Neural progenitor cell (in vitro differentiated cells): ENCODE results near the gene NGFR. TPM values are rescaled to one million over a fixed set of nuclear protein-coding genes. Genes with fewer than 3 reads are reported as not detected.

Source experiments
- DNase-seq: peaks from one replicate; pipeline ENCODE4 v3.0.0-alpha.2; 2016; ENCODE audit warnings: low spot score
- H2AFZ ChIP-seq: fragments of 200-600 bp; sonication (generic); replicated peaks from 2 replicates; pipeline ENCODE4 v1.6.1; 2016; ENCODE audit warnings: antibody characterized with exemption
- H3F3A ChIP-seq: fragments of 200-600 bp; sonication (generic); 2 replicates; pipeline ENCODE4 v1.6.1; 2016; ENCODE audit warnings: antibody characterized with exemption, low read depth
- H3K27ac ChIP-seq: fragments of 200-600 bp; sonication (generic); 2 replicates; pipeline ENCODE4 v1.5.1; 2016; ENCODE audit warnings: mild to moderate bottlenecking
- H3K27me3 ChIP-seq: fragments of 200-600 bp; sonication (generic); 2 replicates; pipeline ENCODE4 v1.6.1; 2016; ENCODE audit warnings: mild to moderate bottlenecking, moderate library complexity
- H3K36me3 ChIP-seq: fragments of 200-600 bp; sonication (generic); 2 replicates; pipeline ENCODE4 v1.5.1; 2016
- H3K4me1 ChIP-seq: fragments of 200-600 bp; sonication (generic); 2 replicates; pipeline ENCODE4 v1.6.1; 2016; ENCODE audit warnings: mixed run types
- H3K4me2 ChIP-seq: fragments of 200-600 bp; sonication (generic); 2 replicates; pipeline ENCODE4 v1.6.1; 2016
- H3K4me3 ChIP-seq: fragments of 200-600 bp; sonication (generic); 2 replicates; pipeline ENCODE4 v1.5.1; 2016
- H3K79me2 ChIP-seq: fragments of 200-600 bp; sonication (generic); 2 replicates; pipeline ENCODE4 v1.6.1; 2016; ENCODE audit warnings: low read depth
- H3K9ac ChIP-seq: fragments of 200-600 bp; sonication (generic); 2 replicates; pipeline ENCODE4 v1.6.1; 2016
- H3K9me3 ChIP-seq: fragments of 200-600 bp; sonication (generic); 2 replicates; pipeline ENCODE4 v1.5.1; 2016; ENCODE audit warnings: low read depth
- H4K20me1 ChIP-seq: fragments of 200-600 bp; sonication (generic); 2 replicates; pipeline ENCODE4 v1.6.1; 2016; ENCODE audit warnings: low read depth
- H3K27ac Mint-ChIP-seq: 3 replicates; pipeline ENCODE4 v1.8.0; 2021; ENCODE audit warnings: mixed read lengths
- H3K27me3 Mint-ChIP-seq: 2 replicates; pipeline ENCODE4 v1.8.0; 2022; ENCODE audit warnings: low read depth, mild to moderate bottlenecking, inconsistent platforms, moderate library complexity, mixed read lengths; ENCODE audit not compliant: insufficient read depth
- H3K36me3 Mint-ChIP-seq: 3 replicates; pipeline ENCODE4 v1.8.0; 2021; ENCODE audit warnings: mixed read lengths
- H3K4me1 Mint-ChIP-seq: 3 replicates; pipeline ENCODE4 v1.8.0; 2021; ENCODE audit warnings: mixed read lengths
- H3K4me3 Mint-ChIP-seq: 3 replicates; pipeline ENCODE4 v1.8.0; 2021; ENCODE audit warnings: mild to moderate bottlenecking, moderate library complexity, mixed read lengths
- H3K9me3 Mint-ChIP-seq: 3 replicates; pipeline ENCODE4 v1.8.0; 2020; ENCODE audit warnings: mixed read lengths
- CTCF ChIP-seq: fragments of 200-600 bp; sonication (generic); IDR thresholded peaks from 2 replicates; pipeline ENCODE4 v1.5.1; 2017; ENCODE audit warnings: antibody characterized with exemption, mild to moderate bottlenecking
- EZH2 ChIP-seq: fragments of 200-600 bp; sonication (generic); IDR thresholded peaks from 2 replicates; pipeline ENCODE4 v1.6.1; 2017; ENCODE audit warnings: antibody characterized with exemption, mild to moderate bottlenecking, moderate library complexity
- EZH2phosphoT487 ChIP-seq: fragments of 200-600 bp; sonication (generic); IDR thresholded peaks from 2 replicates; pipeline ENCODE4 v1.6.1; 2017; ENCODE audit warnings: antibody characterized with exemption
- total RNA-seq: library from RNA; depleted of rRNA; stranded (reverse); fragments of >200 nt; gene quantifications from 2 replicates; pipeline ENCODE4 v1.2.3, GENCODE V29; 2015; ENCODE audit warnings: low replicate concordance

Gene NGFR
- total RNA-seq, 1 donor from 2014 or later, result 6.6 TPM

GRCh38 chr17:49487183-49487582 lies 7.9 kb upstream of the NGFR start:
- Mint-ChIP-seq H3K4me3 (no peak overlapping the region), H3K27me3 (peaks cover 34% of the 10 kb centered on the region), H3K4me1 (peaks cover 46% of the 10 kb centered on the region), H3K9me3 (peaks cover 2% of the 10 kb centered on the region), H3K36me3 (no peaks in the 10 kb centered on the region), H3K27ac (no peak overlapping the region)
- Histone ChIP-seq H3K27ac (no peak overlapping the region), H4K20me1 (no peaks in the 10 kb centered on the region), H3K27me3 (peaks cover 9% of the 10 kb centered on the region), H3K4me2 (peak overlapping the region; percentile 74), H2AFZ (peak overlapping the region; percentile 94), H3K9me3 (no peaks in the 10 kb centered on the region), H3K9ac (no peak overlapping the region), H3F3A (peaks cover 15% of the 10 kb centered on the region), H3K4me3 (no peak overlapping the region), H3K79me2 (no peaks in the 10 kb centered on the region), H3K4me1 (peaks cover 22% of the 10 kb centered on the region), H3K36me3 (no peaks in the 10 kb centered on the region)
- no peak for DNase-seq
- TF ChIP-seq CTCF (no peak), EZH2 (no peak)

- no peaks in the 10 kb centered on the region for H3K9me3 ChIP-seq
- H4K20me1 ChIP-seq, result no peaks in the 10 kb centered on the region
- Mint-ChIP-seq H3K9me3 (peaks cover 2% of the 10 kb centered on the region), H3K27ac (no peak overlapping the region), H3K36me3 (no peaks in the 10 kb centered on the region), H3K27me3 (peaks cover 36% of the 10 kb centered on the region), H3K4me3 (no peak overlapping the region), H3K4me1 (peaks cover 39% of the 10 kb centered on the region)
- no peak overlapping the region for H3K9ac ChIP-seq
- no peak overlapping the region for H3K4me2 ChIP-seq
- no peak overlapping the region for H2AFZ ChIP-seq
- no peaks in the 10 kb centered on the region for H3K36me3 ChIP-seq
- no peak for TF ChIP-seq EZH2
- no peak for TF ChIP-seq CTCF
- no peak for TF ChIP-seq EZH2phosphoT487
- H3K27me3 ChIP-seq, result peaks cover 21% of the 10 kb centered on the region
- no peaks in the 10 kb centered on the region for H3K79me2 ChIP-seq
- H3F3A ChIP-seq, result peaks cover 15% of the 10 kb centered on the region
- no peak for DNase-seq
- no peak overlapping the region for H3K27ac ChIP-seq
- H3K4me3 ChIP-seq, result no peak overlapping the region
- peaks cover 22% of the 10 kb centered on the region for H3K4me1 ChIP-seq
These were observed 6.5 kb upstream of the NGFR start for GRCh38 chr17:49488612-49489011.

GRCh38 chr17:49489348-49489747 lies 5.7 kb upstream of the NGFR start:
- Mint-ChIP-seq H3K27me3 (peaks cover 42% of the 10 kb centered on the region), H3K4me1 (peaks cover 37% of the 10 kb centered on the region), H3K4me3 (no peak overlapping the region)

More at GRCh38 chr17:49489348-49489747, 5.7 kb upstream of the NGFR start:
- Mint-ChIP-seq H3K36me3 (no peaks in the 10 kb centered on the region), H3K9me3 (peaks cover 2% of the 10 kb centered on the region), H3K27ac (no peak overlapping the region)
- H4K20me1 ChIP-seq, result no peaks in the 10 kb centered on the region
- DNase-seq, result no peak
- TF ChIP-seq EZH2phosphoT487 (no peak), EZH2 (no peak), CTCF (no peak)
- no peak overlapping the region for H3K4me3 ChIP-seq
- H3K27ac ChIP-seq, result no peak overlapping the region
- H2AFZ ChIP-seq, result no peak overlapping the region
- no peak overlapping the region for H3K4me2 ChIP-seq
- H3K4me1 ChIP-seq, result peaks cover 22% of the 10 kb centered on the region
- H3K79me2 ChIP-seq, result no peaks in the 10 kb centered on the region
- peaks cover 28% of the 10 kb centered on the region for H3K27me3 ChIP-seq
- no peaks in the 10 kb centered on the region for H3K36me3 ChIP-seq
- H3K9me3 ChIP-seq, result no peaks in the 10 kb centered on the region
- H3F3A ChIP-seq, result peaks cover 21% of the 10 kb centered on the region
- no peak overlapping the region for H3K9ac ChIP-seq
